Forelimb muscle (tissue), 1 donor: ENCODE measurements around the gene TRIM54. TPM values are rescaled to one million over a fixed set of nuclear protein-coding genes. Genes with fewer than 3 reads are reported as not detected.
"Not testable (repeated sequence)": the region's sequence is repeated elsewhere in the genome, so short reads cannot be mapped to it uniquely, and the experiment has no call there.

Experiments used
- DNase-seq: peaks from one replicate; pipeline ENCODE4 v3.0.0-alpha.2; 2013; ENCODE audit warnings: low read depth
- polyA plus RNA-seq: library from polyadenylated mRNA; unstranded; fragments of 120-200 nt; gene quantifications from one replicate; pipeline ENCODE4 v1.2.1, GENCODE V29; 2013; ENCODE audit not compliant: insufficient read length

Gene TRIM54
- polyA plus RNA-seq, 1 donor = 105 TPM

- no peak for DNase-seq
Measured at GRCh38 chr2:27281442-27281841, 787 bp upstream of the TRIM54 start.

DNA sequence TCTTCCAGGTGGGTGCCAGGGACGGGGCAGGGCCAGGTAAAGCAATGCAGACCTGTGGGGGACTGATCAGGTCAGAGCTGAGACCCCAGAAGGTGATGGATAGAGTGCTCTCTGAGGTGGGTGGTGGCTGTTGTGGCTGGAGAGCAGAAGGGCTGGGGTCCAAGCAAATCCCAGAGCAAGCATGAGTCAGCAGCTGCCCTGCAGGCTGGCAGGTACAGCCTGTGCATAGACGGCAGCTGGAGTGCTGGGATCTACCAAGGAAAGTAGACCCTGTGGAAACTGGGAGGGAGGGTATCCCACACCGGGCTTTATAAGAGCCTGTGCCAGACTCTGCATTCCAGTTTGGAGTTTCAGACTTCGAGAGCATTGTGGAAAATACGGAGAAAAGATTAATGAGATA, 663 bp downstream of the TRIM54 start:
- DNase-seq = no peak

- no peak for DNase-seq
Measured at GRCh38 chr2:27284996-27285395, 2.8 kb downstream of the TRIM54 start.

DNA sequence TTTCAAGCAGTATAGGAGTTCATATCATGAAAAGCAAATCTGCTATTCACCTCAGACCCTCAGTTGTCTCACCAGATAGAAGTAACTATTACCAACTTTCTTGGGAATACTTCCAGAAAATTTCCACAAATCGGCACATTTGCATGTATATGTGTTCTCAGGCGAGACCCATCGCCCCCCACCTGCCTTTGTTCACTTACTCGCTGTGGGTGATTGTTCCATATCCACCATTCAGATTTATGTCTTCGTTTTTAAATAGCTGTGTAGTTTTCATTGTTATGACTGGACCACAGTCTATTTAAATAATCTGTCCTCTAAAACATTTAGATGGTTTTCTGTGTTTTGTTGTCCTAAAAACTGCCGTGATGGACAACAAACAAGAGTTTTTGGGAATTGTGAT, 3.3 kb downstream of the TRIM54 start:
- DNase-seq = no peak

DNA sequence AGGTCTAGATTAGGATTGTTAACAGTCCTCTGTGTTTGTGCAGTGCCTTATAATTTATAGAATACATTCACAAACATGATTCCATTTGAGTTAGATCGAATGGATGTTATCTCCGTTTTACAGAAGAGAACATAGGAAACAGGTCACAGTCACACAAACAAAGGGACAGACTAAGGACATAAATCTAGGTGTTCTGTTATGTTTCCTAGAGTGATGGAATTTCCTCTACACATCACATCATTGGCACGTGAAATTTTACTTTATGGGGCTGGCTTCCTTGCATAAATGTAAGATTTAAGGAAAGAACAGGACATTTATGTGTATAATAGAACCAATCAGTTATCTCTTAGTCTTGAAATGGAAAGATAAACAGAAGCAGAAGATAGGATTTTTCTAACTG, 6.4 kb downstream of the TRIM54 start:
- no peak for DNase-seq

DNA sequence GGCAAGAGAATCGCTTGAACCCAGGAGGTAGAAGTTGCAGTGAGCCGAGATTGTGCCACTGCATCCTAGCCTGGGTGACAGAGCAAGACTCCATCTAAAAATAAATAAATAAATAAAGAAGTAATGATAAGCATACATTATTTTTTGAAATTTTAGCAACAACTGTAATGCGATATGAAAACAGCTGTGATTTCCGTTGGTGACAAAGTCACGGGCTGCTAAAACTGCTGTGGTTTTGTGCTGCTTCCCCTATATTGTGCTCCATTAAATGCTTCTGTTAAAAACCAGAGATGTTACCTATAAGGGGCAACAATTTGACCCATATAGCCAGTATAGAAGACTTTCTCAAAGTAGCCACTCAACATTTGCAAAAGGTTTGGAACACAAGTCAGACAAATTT, 8.3 kb downstream of the TRIM54 start:
- no peak for DNase-seq

DNA sequence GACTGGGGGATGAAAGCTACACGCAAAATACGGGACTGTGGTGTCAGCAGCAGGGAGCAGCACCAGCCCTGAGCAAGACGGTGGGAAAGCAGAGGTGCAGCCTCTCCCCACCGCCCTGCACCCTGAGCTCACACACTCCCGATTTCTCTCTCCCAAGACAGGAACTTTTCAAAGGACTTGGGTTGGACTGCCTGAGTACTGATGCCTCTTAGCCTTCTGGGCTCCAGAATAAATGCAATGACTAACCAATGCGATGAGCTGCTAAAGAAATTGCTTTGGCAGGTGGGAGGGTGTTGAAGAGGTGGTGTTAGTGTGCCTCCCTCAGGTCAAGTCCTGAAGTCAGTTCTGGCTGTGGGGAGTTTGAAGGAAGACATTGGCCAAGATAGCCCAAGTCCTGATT, 9.6 kb downstream of the TRIM54 start:
- DNase-seq = no peak

- DNase-seq = no peak
Measured at GRCh38 chr2:27294928-27295327, 12.7 kb downstream of the TRIM54 start.

- no peak for DNase-seq
Measured at GRCh38 chr2:27296481-27296880, 14.3 kb downstream of the TRIM54 start.

DNA sequence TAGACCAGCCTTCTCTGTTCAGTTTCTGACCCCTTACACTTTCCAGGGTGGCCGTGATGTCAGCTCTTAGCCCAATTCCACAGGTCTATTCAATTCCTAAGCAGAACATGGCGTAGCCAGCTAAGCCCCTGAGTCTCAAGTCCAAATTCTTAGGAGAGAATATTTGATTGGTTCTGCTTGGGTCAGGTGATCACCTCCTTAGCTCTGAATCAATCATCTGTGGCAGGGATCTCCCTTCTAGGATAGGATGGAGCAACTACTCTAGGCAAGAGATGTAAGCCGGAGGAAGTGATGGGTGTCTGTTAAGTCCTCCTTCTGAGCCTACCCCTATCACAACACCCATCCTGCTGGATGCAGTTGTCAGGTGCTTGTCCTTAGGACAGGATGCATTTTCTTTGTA, 15.0 kb downstream of the TRIM54 start:
- DNase-seq = no peak

GRCh38 chr2:27298391-27299080, 16.3 kb downstream of the TRIM54 start:
- no peak for DNase-seq

DNA sequence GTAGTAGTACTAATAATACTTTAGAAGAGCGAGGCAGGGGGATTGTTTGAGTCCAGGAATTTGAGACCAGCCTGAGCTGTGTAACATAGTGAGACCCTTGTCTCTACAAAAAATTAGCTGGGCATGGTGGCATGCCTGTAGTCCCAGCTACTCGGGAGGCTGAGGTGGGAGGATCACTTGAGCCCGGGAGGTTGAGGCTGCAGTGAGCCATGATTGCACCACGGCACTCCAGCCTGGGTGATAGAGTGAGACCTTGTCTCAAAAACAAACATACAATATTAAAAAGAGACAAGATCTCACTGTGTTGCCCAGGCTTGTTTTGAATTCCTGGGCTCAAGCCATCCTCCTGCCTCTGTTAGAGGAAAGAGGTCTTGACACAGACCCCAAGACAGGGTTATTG, 18.4 kb downstream of the TRIM54 start:
- DNase-seq = not testable (repeated sequence)

- no peak for DNase-seq
Measured at GRCh38 chr2:27303093-27304025, 21.1 kb downstream of the TRIM54 start.

DNA sequence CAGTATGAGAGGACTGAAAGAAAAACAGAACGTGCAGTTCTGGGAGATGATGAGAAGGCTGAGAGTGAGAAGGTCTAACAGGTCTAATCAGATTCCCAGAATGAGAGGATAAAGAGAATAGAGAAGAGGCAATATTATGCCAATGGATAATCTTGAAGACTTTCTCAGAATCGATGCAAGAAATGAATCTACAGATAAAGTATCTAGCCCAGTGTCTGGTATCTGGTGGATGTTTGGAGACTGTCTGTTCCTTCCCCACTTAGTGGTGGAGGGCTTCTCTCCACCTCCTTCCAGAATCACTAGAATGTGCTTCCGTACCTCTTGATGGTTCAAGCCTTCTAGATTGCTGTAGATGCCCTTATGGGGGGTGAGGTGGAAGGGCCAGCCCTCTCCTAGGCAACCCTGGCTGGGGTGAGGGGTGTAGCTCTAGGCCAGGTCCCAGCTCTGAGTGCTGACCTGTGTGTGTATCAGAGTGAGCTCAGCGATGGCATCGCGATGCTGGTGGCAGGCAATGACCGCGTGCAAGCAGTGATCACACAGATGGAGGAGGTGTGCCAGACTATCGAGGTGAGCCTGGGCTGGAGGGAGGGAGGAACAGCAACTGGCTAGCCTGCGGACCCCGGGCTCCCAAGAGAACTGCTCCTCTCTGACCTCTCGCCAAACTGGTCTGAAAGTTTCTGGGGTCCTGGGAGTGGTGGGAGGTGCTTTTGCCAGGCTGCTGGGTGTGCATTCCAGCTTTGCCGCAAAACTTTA, 22.4 kb downstream of the TRIM54 start:
- no peak for DNase-seq

DNA sequence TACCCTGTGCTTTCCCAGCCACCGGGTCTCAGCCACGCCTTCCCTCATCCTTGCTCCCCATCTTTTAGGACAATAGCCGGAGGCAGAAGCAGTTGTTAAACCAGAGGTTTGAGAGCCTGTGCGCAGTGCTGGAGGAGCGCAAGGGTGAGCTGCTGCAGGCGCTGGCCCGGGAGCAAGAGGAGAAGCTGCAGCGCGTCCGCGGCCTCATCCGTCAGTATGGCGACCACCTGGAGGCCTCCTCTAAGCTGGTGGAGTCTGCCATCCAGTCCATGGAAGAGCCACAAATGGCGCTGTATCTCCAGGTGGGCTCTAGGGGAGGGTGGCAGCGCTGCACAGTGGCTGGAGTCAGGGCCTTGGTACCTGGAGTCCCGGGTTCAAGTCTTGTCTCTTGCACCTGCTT, 23.3 kb downstream of the TRIM54 start:
- DNase-seq = no peak

DNA sequence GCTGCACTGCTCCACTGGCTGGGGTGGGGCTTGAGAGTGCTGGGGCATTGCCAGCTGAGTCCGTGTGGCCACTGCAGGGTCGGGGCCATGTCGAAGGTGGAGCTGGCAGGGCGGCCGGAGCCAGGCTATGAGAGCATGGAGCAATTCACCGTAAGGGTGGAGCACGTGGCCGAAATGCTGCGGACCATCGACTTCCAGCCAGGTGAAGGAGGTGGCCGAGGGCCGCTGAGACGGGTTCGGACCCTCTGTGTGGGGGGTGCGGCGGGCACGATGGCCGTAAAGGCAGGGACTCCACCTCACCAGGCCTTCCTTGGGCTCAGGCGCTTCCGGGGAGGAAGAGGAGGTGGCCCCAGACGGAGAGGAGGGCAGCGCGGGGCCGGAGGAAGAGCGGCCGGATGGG, 23.9 kb downstream of the TRIM54 start:
- no peak for DNase-seq

- no peak for DNase-seq
Measured at GRCh38 chr2:27306573-27307286, 24.5 kb downstream of the TRIM54 start.

- DNase-seq = no peak
Measured at GRCh38 chr2:27307287-27307544, 25.0 kb downstream of the TRIM54 start.

DNA sequence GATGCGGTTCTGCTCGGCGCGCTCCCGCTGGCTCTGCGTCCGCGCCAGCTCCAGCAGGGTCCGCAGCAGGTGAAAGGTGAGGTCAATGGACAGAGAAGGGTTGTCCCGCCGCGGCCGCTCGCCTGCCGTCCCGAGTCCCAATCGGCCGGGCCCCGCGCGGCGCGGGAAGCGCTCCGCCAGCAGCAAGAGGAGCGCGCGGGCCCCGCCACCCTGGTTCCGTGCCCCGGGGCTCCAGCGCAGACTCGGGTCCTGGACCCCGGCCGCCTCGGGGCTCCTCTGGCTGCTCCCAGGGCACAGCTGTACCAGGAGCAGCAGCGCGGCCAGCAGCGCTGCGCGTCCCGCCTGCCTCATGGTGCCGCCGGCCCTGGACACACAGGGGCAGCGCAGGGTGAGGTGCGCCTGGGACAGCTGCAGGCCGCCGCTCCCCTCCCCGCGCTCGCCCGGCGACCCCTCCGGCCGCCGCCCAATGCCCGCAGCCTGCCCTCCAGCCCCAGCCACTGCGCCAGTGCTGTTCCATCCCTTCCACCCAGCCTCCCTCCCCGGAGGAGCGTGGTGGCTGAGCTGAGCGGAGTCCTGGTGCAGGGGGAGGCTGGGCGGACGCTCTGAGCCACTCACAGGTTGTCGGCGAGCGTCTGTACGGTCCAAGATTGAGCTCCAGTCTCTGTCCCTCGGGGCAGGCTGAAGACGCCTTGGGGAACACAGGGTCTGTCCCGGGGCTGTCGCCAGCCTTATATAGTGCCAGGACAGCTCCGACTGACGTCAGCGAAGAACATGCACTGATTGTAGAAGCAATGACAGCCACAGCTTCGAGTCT, 25.5 kb downstream of the TRIM54 start:
- no peak for DNase-seq

DNA sequence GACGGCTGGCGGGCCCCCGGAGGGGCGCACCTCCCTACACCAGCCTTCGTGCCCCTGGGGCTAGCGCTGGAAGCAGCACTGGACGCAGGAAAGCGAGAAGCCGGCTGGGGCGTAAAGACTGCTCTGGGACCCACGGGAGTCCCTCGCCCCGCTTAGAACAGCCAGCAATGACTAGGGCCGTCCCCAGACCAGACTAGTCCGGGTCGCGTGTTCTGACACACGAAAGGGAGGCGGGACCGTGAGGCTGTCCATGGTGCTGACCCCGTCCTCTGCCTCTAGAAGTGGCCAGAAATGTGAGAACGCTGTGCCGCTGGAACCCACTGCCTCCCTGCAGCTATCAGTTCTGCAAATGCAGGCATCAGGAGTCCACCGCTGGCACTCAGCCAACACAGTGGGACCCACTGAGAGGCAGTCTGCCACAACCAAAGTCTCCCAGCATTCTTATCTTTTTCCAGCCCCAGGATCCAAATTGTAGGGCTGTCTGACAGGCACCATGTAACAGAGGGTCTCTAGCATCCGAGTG, 26.2 kb downstream of the TRIM54 start, which contains the start of gene UCN:
UCN (minus strand) TSS at position 87 of the 523 bp plus-strand sequence. CDS start 550 bp downstream, outside the sequence.
- DNase-seq = no peak

DNA sequence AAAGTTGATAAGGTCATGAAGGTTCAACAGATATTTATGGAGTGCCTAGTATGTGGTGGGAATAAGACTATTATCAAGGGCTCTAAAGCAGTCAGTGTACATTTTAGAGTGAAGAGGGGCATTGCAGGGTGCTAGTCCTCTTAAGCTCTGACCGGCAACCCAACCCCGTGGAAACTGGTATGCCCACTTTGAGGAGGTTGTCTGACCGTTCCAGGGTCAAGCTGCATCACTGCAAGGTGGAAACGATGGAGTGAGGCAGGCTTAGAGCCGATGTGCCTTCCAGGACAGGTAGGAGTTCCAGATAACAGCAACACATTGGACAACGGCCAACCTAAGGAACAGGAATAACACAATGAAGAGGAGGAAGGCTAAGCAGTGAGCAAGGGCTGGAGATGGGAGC, 27.4 kb downstream of the TRIM54 start:
- DNase-seq = no peak
